Lower leg skin (tissue), 3 donors: Measurements from ENCODE around the gene JAKMIP2.
"Not testable (repeated sequence)": the region's sequence is repeated elsewhere in the genome, so short reads cannot be mapped to it uniquely, and the experiment has no call there.

Experiments
- POLR2A ChIP-seq, 2 donors: fragments of 450-650 bp; IDR thresholded peaks; one replicate each; pipeline ENCODE4 v1.6.1; 2016 to 2017; ENCODE audit warnings: antibody characterized with exemption in 2 of 2, mild to moderate bottlenecking in 1 of 2, moderate library complexity in 1 of 2
- TF ChIP-seq, protein P1 (sequence below), 3 donors: fragments of 450-650 bp; IDR thresholded peaks; one replicate each; pipeline ENCODE4 v1.5.1; 2016; ENCODE audit warnings: antibody characterized with exemption in 3 of 3, mild to moderate bottlenecking in 3 of 3, moderate library complexity in 2 of 3

DNA sequence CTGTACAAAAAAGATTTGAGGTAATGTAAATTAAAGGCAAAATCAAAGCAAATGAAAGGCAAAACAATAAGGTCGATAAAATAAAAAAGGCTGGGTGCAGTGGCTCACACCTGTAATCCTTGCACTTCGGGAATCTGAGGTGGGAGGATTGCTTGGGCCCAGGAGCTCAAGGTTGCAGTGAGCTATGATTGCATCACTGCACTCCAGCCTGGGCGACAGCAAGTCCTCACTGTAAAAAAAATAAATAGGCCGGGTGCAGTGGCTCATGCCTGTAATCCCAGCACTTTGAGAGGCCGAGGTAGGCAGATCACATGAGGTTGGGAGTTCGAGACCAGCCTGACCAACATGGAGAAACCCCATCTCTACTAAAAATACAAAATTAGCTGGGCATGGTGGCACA, 200.3 kb downstream of the JAKMIP2 start:
- TF ChIP-seq, protein P1, sequence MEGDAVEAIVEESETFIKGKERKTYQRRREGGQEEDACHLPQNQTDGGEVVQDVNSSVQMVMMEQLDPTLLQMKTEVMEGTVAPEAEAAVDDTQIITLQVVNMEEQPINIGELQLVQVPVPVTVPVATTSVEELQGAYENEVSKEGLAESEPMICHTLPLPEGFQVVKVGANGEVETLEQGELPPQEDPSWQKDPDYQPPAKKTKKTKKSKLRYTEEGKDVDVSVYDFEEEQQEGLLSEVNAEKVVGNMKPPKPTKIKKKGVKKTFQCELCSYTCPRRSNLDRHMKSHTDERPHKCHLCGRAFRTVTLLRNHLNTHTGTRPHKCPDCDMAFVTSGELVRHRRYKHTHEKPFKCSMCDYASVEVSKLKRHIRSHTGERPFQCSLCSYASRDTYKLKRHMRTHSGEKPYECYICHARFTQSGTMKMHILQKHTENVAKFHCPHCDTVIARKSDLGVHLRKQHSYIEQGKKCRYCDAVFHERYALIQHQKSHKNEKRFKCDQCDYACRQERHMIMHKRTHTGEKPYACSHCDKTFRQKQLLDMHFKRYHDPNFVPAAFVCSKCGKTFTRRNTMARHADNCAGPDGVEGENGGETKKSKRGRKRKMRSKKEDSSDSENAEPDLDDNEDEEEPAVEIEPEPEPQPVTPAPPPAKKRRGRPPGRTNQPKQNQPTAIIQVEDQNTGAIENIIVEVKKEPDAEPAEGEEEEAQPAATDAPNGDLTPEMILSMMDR (IDR thresholded peaks at IDR 0.05): not testable (repeated sequence)
- TF ChIP-seq POLR2A (IDR thresholded peaks at IDR 0.05): not testable (repeated sequence)
